Fibroblast of pulmonary artery (primary cell): ENCODE data around the gene SUMF1.

ENCODE experiments used
- DNase-seq: peaks from one replicate; pipeline ENCODE4 v3.0.0-alpha.2; 2010; ENCODE audit warnings: low read depth
- H3K4me3 ChIP-seq: replicated peaks from 2 replicates; pipeline ENCODE4 v1.5.1; 2011; ENCODE audit warnings: low read depth, mild to moderate bottlenecking, control low read depth, low read length, moderate library complexity
- CTCF ChIP-seq: IDR thresholded peaks from 2 replicates; pipeline ENCODE4 v1.5.1; 2011; ENCODE audit warnings: mild to moderate bottlenecking, control low read depth, low read length, inconsistent platforms; ENCODE audit errors: missing control alignments

SUMF1 gene

GRCh38 chr3:4356220-4356540 is 110.9 kb downstream of the SUMF1 start:
- TF ChIP-seq CTCF: no peak
- no peak for DNase-seq
- no peak overlapping the region for H3K4me3 ChIP-seq

- H3K4me3 ChIP-seq: no peak overlapping the region
- DNase-seq: no peak
- no peak for TF ChIP-seq CTCF
Observed at GRCh38 chr3:4355401-4356219, 111.5 kb downstream of the SUMF1 start.

GRCh38 chr3:4351872-4352271 is 115.2 kb downstream of the SUMF1 start:
- no peak overlapping the region for H3K4me3 ChIP-seq
- no peak for TF ChIP-seq CTCF
- DNase-seq: no peak

- DNase-seq: peak; percentile 76
- H3K4me3 ChIP-seq: peak overlapping the region; percentile 48
- TF ChIP-seq CTCF: no peak
Observed at GRCh38 chr3:4351164-4351855, 115.8 kb downstream of the SUMF1 start.

GRCh38 chr3:4350789-4351163 is 116.3 kb downstream of the SUMF1 start:
- DNase-seq: peak; percentile 91
- TF ChIP-seq CTCF: peak; percentile 69
- peak overlapping the region; percentile 48 for H3K4me3 ChIP-seq

- no peak for DNase-seq
- no peak overlapping the region for H3K4me3 ChIP-seq
- TF ChIP-seq CTCF: no peak
Observed at GRCh38 chr3:4343258-4343657, 123.8 kb downstream of the SUMF1 start.

GRCh38 chr3:4341336-4341675 is 125.8 kb downstream of the SUMF1 start:
- no peak overlapping the region for H3K4me3 ChIP-seq
- DNase-seq: no peak
- TF ChIP-seq CTCF: no peak
